Lower leg skin (tissue), 4 donors: ENCODE data around the gene NKAIN4. TPM values are rescaled to one million over a fixed set of nuclear protein-coding genes. Genes with fewer than 3 reads are reported as not detected.

ENCODE experiments used
- DNase-seq, 2 donors: peaks; one replicate each; pipeline ENCODE4 v3.0.0-alpha.2; 2019; ENCODE audit warnings: low spot score in 2 of 2
- H3K4me3 ChIP-seq: fragments of 200-600 bp; sonication (generic); 2 replicates; pipeline ENCODE4 v1.5.1; 2017; ENCODE audit warnings: mild to moderate bottlenecking, low read depth; ENCODE audit not compliant: poor library complexity, severe bottlenecking
- POLR2A ChIP-seq, 2 donors: fragments of 450-650 bp; IDR thresholded peaks; one replicate each; pipeline ENCODE4 v1.6.1; 2016 to 2017; ENCODE audit warnings: antibody characterized with exemption in 2 of 2, mild to moderate bottlenecking in 1 of 2, moderate library complexity in 1 of 2
- WGBS, 2 donors: methylation state at CpG; one replicate each; pipeline ENCODE4 v1.1.5; 2018; 5-methylcytosine and 5-hydroxymethylcytosine counted together
- intact Hi-C: fragments of 100-400 bp; cut with DNase I; formaldehyde crosslinking; loops from one replicate; pipeline ENCODE4 v1.15.0; 2023; ENCODE audit warnings: low total_unique reads
- total RNA-seq, 4 donors: library from RNA; depleted of rRNA; stranded (reverse); fragments of >200 nt; gene quantifications; one replicate each; pipeline ENCODE4 v1.1.0, GENCODE V29; 2016
- TF ChIP-seq, protein P1 (sequence below), 3 donors: fragments of 450-650 bp; IDR thresholded peaks; one replicate each; pipeline ENCODE4 v1.5.1; 2016; ENCODE audit warnings: antibody characterized with exemption in 3 of 3, mild to moderate bottlenecking in 3 of 3, moderate library complexity in 2 of 3

NKAIN4 gene
- total RNA-seq, 4 donors from 2014 or later = 0.23 to 1.1 TPM; not detected in 2

DNA sequence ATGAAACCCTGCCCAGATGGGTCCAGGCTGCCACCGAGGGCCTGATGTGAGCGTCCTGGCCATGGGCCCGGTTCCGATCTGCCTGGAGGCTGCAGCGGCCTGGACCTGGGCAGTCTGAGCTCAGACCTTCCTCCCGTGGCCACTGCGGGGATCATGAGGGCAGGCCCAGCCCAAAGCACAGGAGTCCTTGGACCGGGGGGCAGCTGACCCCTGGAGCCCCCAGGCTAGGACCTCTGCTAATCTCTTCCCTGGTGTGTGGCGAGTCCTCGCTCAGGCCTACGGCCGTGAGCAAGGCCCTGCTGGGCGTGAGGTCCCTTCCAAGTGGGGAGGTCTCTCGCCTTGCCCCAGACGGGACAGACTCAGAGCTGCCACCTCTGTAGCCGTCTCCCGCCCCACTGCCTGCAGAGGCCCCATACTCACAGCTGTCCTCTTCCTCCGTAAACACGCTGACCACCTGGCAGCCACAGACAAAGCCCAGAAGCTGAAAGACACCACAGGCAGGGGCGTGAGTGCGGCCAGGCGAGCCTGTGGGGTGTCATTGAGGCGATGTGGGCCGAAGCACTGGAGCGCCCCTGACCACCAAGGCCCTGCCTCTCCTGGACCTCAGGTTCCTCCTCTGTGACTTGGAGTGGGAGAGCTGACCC is 10.5 kb downstream of the NKAIN4 start:
- H3K4me3 ChIP-seq = no peak overlapping the region
- TF ChIP-seq POLR2A (IDR thresholded peaks at IDR 0.05) = no peak
- TF ChIP-seq, protein P1, sequence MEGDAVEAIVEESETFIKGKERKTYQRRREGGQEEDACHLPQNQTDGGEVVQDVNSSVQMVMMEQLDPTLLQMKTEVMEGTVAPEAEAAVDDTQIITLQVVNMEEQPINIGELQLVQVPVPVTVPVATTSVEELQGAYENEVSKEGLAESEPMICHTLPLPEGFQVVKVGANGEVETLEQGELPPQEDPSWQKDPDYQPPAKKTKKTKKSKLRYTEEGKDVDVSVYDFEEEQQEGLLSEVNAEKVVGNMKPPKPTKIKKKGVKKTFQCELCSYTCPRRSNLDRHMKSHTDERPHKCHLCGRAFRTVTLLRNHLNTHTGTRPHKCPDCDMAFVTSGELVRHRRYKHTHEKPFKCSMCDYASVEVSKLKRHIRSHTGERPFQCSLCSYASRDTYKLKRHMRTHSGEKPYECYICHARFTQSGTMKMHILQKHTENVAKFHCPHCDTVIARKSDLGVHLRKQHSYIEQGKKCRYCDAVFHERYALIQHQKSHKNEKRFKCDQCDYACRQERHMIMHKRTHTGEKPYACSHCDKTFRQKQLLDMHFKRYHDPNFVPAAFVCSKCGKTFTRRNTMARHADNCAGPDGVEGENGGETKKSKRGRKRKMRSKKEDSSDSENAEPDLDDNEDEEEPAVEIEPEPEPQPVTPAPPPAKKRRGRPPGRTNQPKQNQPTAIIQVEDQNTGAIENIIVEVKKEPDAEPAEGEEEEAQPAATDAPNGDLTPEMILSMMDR (IDR thresholded peaks at IDR 0.05) = no peak
- WGBS, 2 donors = 85 to 91% methylated on average over 25 of the region's 25 CpGs
- DNase-seq = no peak
- intact Hi-C loops = no loop called here

DNA sequence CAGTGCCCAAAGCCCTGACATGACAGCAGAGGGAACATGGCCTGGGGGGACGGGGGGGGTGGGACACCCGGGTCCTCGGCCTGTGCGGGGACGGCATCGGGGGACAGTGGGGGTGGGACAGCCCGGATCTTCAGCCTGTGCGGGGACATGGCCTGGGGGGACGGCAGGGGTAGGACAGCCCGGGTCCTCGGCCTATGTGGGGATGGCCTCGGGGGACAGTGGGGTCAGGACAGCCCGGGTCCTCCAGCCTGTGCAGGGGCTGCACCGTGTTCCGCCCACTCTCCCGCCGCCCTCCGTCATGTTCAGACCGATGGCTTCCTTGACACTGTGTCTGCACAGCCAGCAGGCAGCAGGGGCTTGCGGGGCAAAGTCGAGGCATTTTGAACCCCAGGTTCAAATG is 11.5 kb downstream of the NKAIN4 start:
- no peak for TF ChIP-seq POLR2A (IDR thresholded peaks at IDR 0.05)
- TF ChIP-seq, protein P1 (IDR thresholded peaks at IDR 0.05) = no peak
- no peak overlapping the region for H3K4me3 ChIP-seq
- intact Hi-C loops = no loop called here
- 86 to 87% methylated on average over 13 to 21 of the region's 21 CpGs for WGBS, 2 donors
- DNase-seq = no peak

DNA sequence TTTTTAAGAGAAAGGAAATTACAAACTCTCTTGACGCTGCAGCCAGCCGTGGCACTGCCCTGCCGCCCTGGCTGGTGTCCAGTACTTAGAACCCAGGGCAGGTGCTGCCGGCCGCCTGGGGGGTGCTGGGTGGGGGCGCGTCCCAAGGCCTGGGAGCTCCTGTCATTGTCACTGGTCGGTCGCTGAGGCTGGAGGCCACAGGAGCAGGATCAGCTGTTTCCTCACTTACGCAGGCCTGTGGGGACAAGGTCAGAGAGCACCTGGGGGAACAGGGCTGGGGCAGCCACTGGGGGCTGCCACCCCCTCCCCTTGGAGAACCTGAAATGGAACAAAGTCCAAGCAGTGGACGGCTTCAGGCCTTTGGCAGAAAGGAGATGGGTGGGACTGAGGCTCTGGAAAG is 13.0 kb downstream of the NKAIN4 start:
- intact Hi-C loops = no loop called here
- DNase-seq = no peak
- no peak for TF ChIP-seq POLR2A (IDR thresholded peaks at IDR 0.05)
- TF ChIP-seq, protein P1 (IDR thresholded peaks at IDR 0.05) = no peak

DNA sequence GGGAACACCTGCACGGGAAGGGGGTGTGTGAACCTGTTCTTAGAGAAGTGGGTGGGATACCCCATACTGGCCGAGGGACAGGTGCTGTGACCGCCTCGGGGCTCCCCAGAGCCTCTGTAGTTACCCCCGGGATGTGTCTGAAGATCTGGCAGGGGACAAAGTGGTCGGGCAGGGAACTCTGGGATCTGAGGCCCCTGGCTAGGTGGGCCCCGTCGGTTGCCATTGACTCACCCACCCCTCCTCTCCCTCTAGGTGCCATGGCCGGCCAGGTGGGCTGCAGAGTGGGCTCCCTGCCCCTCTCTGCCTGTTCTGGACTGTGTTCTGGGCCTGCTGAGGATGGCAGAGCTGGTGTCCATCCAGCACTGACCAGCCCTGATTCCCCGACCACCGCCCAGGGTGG is 14.3 kb downstream of the NKAIN4 start:
- no peak overlapping the region for H3K4me3 ChIP-seq
- TF ChIP-seq, protein P1 (IDR thresholded peaks at IDR 0.05) = no peak
- no peak for TF ChIP-seq POLR2A (IDR thresholded peaks at IDR 0.05)
- intact Hi-C loops = no loop called here
- no peak for DNase-seq
- WGBS, 2 donors = 87 to 96% methylated on average over 7 to 10 of the region's 11 CpGs

More for the DNA sequence above, 13.0 kb downstream of the NKAIN4 start:
- H3K4me3 ChIP-seq = no peak overlapping the region
- WGBS, 2 donors = 40 to 46% methylated on average over 11 of the region's 11 CpGs

DNA sequence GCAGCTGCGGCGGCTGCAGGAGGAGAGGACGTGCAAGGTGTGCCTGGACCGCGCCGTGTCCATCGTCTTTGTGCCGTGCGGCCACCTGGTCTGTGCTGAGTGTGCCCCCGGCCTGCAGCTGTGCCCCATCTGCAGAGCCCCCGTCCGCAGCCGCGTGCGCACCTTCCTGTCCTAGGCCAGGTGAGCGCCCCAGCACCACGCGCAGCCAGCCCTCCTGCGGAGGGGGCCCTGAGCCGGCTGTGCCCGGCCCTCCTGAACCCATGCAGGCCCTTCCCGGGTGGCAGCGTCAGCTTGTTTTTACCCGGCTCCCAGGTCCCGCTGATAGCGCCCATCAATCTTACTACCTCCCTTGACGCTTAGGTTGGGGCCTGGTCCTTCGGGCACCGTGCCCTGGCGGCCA is 14.8 kb downstream of the NKAIN4 start:
- DNase-seq = no peak
- WGBS, 2 donors = 85 to 93% methylated on average over 9 to 30 of the region's 30 CpGs
- no peak overlapping the region for H3K4me3 ChIP-seq
- TF ChIP-seq, protein P1 (IDR thresholded peaks at IDR 0.05) = no peak
- no peak for TF ChIP-seq POLR2A (IDR thresholded peaks at IDR 0.05)
- intact Hi-C loops = no loop called here
